CD8-positive, alpha-beta memory T cell (primary cell): ENCODE measurements around the gene SRBD1. TPM values are rescaled to one million over a fixed set of nuclear protein-coding genes. Genes with fewer than 3 reads are reported as not detected.
A peak's percentile ranks its signal among the peaks of the same experiment; 100 is the strongest.

ENCODE experiments used
- CTCF ChIA-PET: fragments of 350-600 bp; sonication (Branson Sonifier 250); formaldehyde crosslinking; loops from one replicate; lab custom pipeline; 2021; ENCODE audit warnings: antibody characterized with exemption; lab: Charles Lee
- POLR2A ChIA-PET: fragments of 350-600 bp; sonication (Branson Sonifier 250); formaldehyde crosslinking; loops from one replicate; lab custom pipeline; 2021; ENCODE audit warnings: antibody characterized with exemption; lab: Charles Lee
- DNase-seq, 5 donors: peaks; one replicate each; pipeline versions ENCODE4 v3.0.0 to v3.0.0-alpha.2; 2020 to 2022; ENCODE audit warnings: mixed read lengths in 1 of 5
- H3K27ac ChIP-seq: one replicate; pipeline ENCODE4 v1.7.0; 2013; ENCODE audit warnings: low read depth, mild to moderate bottlenecking, low read length, moderate library complexity
- H3K27me3 ChIP-seq: 2 replicates; pipeline ENCODE4 v1.7.0; 2013; ENCODE audit warnings: low read length, mild to moderate bottlenecking; ENCODE audit not compliant: insufficient read depth, poor library complexity, severe bottlenecking
- H3K36me3 ChIP-seq: 2 replicates; pipeline ENCODE4 v1.7.0; 2013; ENCODE audit warnings: mild to moderate bottlenecking, low read length, moderate library complexity; ENCODE audit not compliant: insufficient read depth
- H3K4me1 ChIP-seq: 2 replicates; pipeline ENCODE4 v1.7.0; 2013; ENCODE audit warnings: mild to moderate bottlenecking, low read length, moderate library complexity; ENCODE audit not compliant: insufficient read depth
- H3K4me3 ChIP-seq: 2 replicates; pipeline ENCODE4 v1.7.0; 2013; ENCODE audit warnings: mild to moderate bottlenecking, low read length
- H3K9me3 ChIP-seq: 2 replicates; pipeline ENCODE4 v1.7.0; 2013; ENCODE audit warnings: mild to moderate bottlenecking, low read length
- H3K27ac Mint-ChIP-seq, 8 donors: one replicate each; pipeline ENCODE4 v1.8.0; 2020 to 2021; ENCODE audit warnings: mixed read lengths in 8 of 8, mild to moderate bottlenecking in 6 of 8, inconsistent platforms in 3 of 8, moderate library complexity in 3 of 8
- H3K27me3 Mint-ChIP-seq, 2 donors: one replicate each; pipeline ENCODE4 v1.8.0; 2020 to 2021; ENCODE audit warnings: mixed read lengths in 2 of 2, mild to moderate bottlenecking in 1 of 2, moderate library complexity in 1 of 2
- H3K36me3 Mint-ChIP-seq, 3 donors: one replicate each; pipeline ENCODE4 v1.8.0; 2020 to 2021; ENCODE audit warnings: mixed read lengths in 3 of 3, inconsistent platforms in 1 of 3, mild to moderate bottlenecking in 1 of 3
- H3K4me1 Mint-ChIP-seq, 3 donors: one replicate each; pipeline ENCODE4 v1.8.0; 2020 to 2021; ENCODE audit warnings: mixed read lengths in 3 of 3, inconsistent platforms in 1 of 3, mild to moderate bottlenecking in 1 of 3
- H3K4me3 Mint-ChIP-seq, 7 donors: one replicate each; pipeline ENCODE4 v1.8.0; 2020 to 2021; ENCODE audit warnings: mixed read lengths in 7 of 7, mild to moderate bottlenecking in 6 of 7, moderate library complexity in 4 of 7, inconsistent platforms in 2 of 7
- H3K9me3 Mint-ChIP-seq, 5 donors: one replicate each; pipeline ENCODE4 v1.8.0; 2020 to 2022; ENCODE audit warnings: mixed read lengths in 5 of 5, mild to moderate bottlenecking in 3 of 5, moderate library complexity in 2 of 5, inconsistent platforms in 1 of 5
- polyA plus RNA-seq: library from polyadenylated mRNA; unstranded; fragments of 300-500 nt; fragmentation: Illumina TruSeq; gene quantifications from one replicate; pipeline ENCODE4 v1.2.3, GENCODE V29; 2021
- total RNA-seq, 2 experiments: library from RNA; stranded (reverse); gene quantifications; one replicate each; pipeline ENCODE4 v1.2.3, GENCODE V29; 2021

The SRBD1 gene
- total and polyA plus RNA-seq, 3 experiments from 2014 or later = 12.7 to 18.9 (median 18.1) TPM

- H3K36me3 Mint-ChIP-seq = peaks cover 7 to 19% (median 9%) of the 10 kb centered on the region in 3 donors
- no peaks in the 10 kb centered on the region for H3K9me3 Mint-ChIP-seq
- no peaks in the 10 kb centered on the region for H3K36me3 ChIP-seq
- no peaks in the 10 kb centered on the region for H3K9me3 ChIP-seq
- no peaks in the 10 kb centered on the region for H3K4me1 ChIP-seq
- no peaks in the 10 kb centered on the region for H3K4me1 Mint-ChIP-seq
- H3K27me3 ChIP-seq = no peaks in the 10 kb centered on the region
- no peak overlapping the region for H3K4me3 ChIP-seq
- DNase-seq = no peak
- no peak overlapping the region for H3K27ac Mint-ChIP-seq
- ChIA-PET CTCF (no interaction called here), POLR2A (no interaction called here)
- H3K27me3 Mint-ChIP-seq = no peaks in the 10 kb centered on the region
- H3K27ac ChIP-seq = no peak overlapping the region
- no peak overlapping the region for H3K4me3 Mint-ChIP-seq
Measured at GRCh38 chr2:45401431-45401922, 209.6 kb downstream of the SRBD1 start.

- no peak for DNase-seq
- H3K36me3 ChIP-seq = no peaks in the 10 kb centered on the region
- H3K4me1 ChIP-seq = no peaks in the 10 kb centered on the region
- ChIA-PET POLR2A (no interaction called here), CTCF (no interaction called here)
- Mint-ChIP-seq H3K4me1 (no peaks in the 10 kb centered on the region), H3K36me3 (peaks cover 9 to 25% (median 13%) of the 10 kb centered on the region in 3 donors), H3K4me3 (no peak overlapping the region), H3K27me3 (no peaks in the 10 kb centered on the region), H3K27ac (peak overlapping the region in 1 of 8 donors; percentile 17), H3K9me3 (no peaks in the 10 kb centered on the region)
- H3K27ac ChIP-seq = no peak overlapping the region
- H3K9me3 ChIP-seq = no peaks in the 10 kb centered on the region
- H3K27me3 ChIP-seq = no peaks in the 10 kb centered on the region
- no peak overlapping the region for H3K4me3 ChIP-seq
Measured at GRCh38 chr2:45399040-45399784, 211.9 kb downstream of the SRBD1 start.

GRCh38 chr2:45397292-45397691, 213.8 kb downstream of the SRBD1 start:
- CTCF ChIA-PET = no interaction called here

GRCh38 chr2:45396671-45397070, 214.4 kb downstream of the SRBD1 start:
- Histone ChIP-seq H3K27ac (no peak overlapping the region), H3K36me3 (peaks cover 9% of the 10 kb centered on the region), H3K9me3 (no peaks in the 10 kb centered on the region), H3K4me1 (no peaks in the 10 kb centered on the region), H3K4me3 (no peak overlapping the region), H3K27me3 (no peaks in the 10 kb centered on the region)
- H3K27ac Mint-ChIP-seq = no peak overlapping the region
- H3K27me3 Mint-ChIP-seq = no peaks in the 10 kb centered on the region
- peaks cover 18 to 33% (median 22%) of the 10 kb centered on the region in 3 donors for H3K36me3 Mint-ChIP-seq
- ChIA-PET CTCF (no interaction called here), POLR2A (no interaction called here)
- no peak for DNase-seq
- no peaks in the 10 kb centered on the region for H3K4me1 Mint-ChIP-seq
- no peaks in the 10 kb centered on the region for H3K9me3 Mint-ChIP-seq
- no peak overlapping the region for H3K4me3 Mint-ChIP-seq

More at GRCh38 chr2:45397292-45397691, 213.8 kb downstream of the SRBD1 start:
- H3K4me1 Mint-ChIP-seq = no peaks in the 10 kb centered on the region
- no peak overlapping the region for H3K4me3 Mint-ChIP-seq
- H3K4me3 ChIP-seq = no peak overlapping the region
- no peaks in the 10 kb centered on the region for H3K27me3 Mint-ChIP-seq
- H3K9me3 Mint-ChIP-seq = no peaks in the 10 kb centered on the region
- H3K36me3 Mint-ChIP-seq = peaks cover 16 to 33% (median 22%) of the 10 kb centered on the region in 3 donors
- no peak for DNase-seq
- no peaks in the 10 kb centered on the region for H3K9me3 ChIP-seq
- peaks cover 7% of the 10 kb centered on the region for H3K36me3 ChIP-seq
- no peaks in the 10 kb centered on the region for H3K4me1 ChIP-seq
- POLR2A ChIA-PET = no interaction called here
- H3K27me3 ChIP-seq = no peaks in the 10 kb centered on the region
- no peak overlapping the region for H3K27ac ChIP-seq
- no peak overlapping the region for H3K27ac Mint-ChIP-seq

- Mint-ChIP-seq H3K27ac (peak overlapping the region in 1 of 8 donors; percentile 43), H3K4me1 (no peaks in the 10 kb centered on the region), H3K27me3 (no peaks in the 10 kb centered on the region), H3K9me3 (no peaks in the 10 kb centered on the region), H3K4me3 (no peak overlapping the region), H3K36me3 (peaks cover 18 to 42% (median 31%) of the 10 kb centered on the region in 3 donors)
- no peaks in the 10 kb centered on the region for H3K9me3 ChIP-seq
- H3K36me3 ChIP-seq = peaks cover 10% of the 10 kb centered on the region
- no peak overlapping the region for H3K27ac ChIP-seq
- POLR2A ChIA-PET = no interaction called here
- no peaks in the 10 kb centered on the region for H3K4me1 ChIP-seq
- no peak for DNase-seq
- no peaks in the 10 kb centered on the region for H3K27me3 ChIP-seq
- H3K4me3 ChIP-seq = no peak overlapping the region
- CTCF ChIA-PET = no interaction called here
Measured at GRCh38 chr2:45394842-45395241, 216.2 kb downstream of the SRBD1 start.

GRCh38 chr2:45394216-45394615, 216.9 kb downstream of the SRBD1 start:
- no peaks in the 10 kb centered on the region for H3K9me3 Mint-ChIP-seq
- Histone ChIP-seq H3K36me3 (peaks cover 10% of the 10 kb centered on the region), H3K4me3 (no peak overlapping the region), H3K27me3 (no peaks in the 10 kb centered on the region), H3K27ac (no peak overlapping the region), H3K4me1 (no peaks in the 10 kb centered on the region), H3K9me3 (no peaks in the 10 kb centered on the region)
- no peaks in the 10 kb centered on the region for H3K27me3 Mint-ChIP-seq
- no peak overlapping the region for H3K4me3 Mint-ChIP-seq
- POLR2A ChIA-PET = no interaction called here
- H3K27ac Mint-ChIP-seq = no peak overlapping the region
- no peak for DNase-seq
- CTCF ChIA-PET = no interaction called here
- peaks cover 22 to 48% (median 38%) of the 10 kb centered on the region in 3 donors for H3K36me3 Mint-ChIP-seq
- H3K4me1 Mint-ChIP-seq = no peaks in the 10 kb centered on the region

GRCh38 chr2:45391866-45392265, 219.2 kb downstream of the SRBD1 start:
- Histone ChIP-seq H3K4me3 (no peak overlapping the region), H3K27ac (no peak overlapping the region), H3K9me3 (no peaks in the 10 kb centered on the region), H3K36me3 (peaks cover 10% of the 10 kb centered on the region), H3K4me1 (no peaks in the 10 kb centered on the region), H3K27me3 (no peaks in the 10 kb centered on the region)
- DNase-seq = no peak
- H3K9me3 Mint-ChIP-seq = no peaks in the 10 kb centered on the region
- POLR2A ChIA-PET = no interaction called here
- H3K4me3 Mint-ChIP-seq = no peak overlapping the region
- no peaks in the 10 kb centered on the region for H3K27me3 Mint-ChIP-seq
- CTCF ChIA-PET = no interaction called here
- peaks cover 37 to 65% (median 49%) of the 10 kb centered on the region in 3 donors for H3K36me3 Mint-ChIP-seq
- no peak overlapping the region for H3K27ac Mint-ChIP-seq
- no peaks in the 10 kb centered on the region for H3K4me1 Mint-ChIP-seq

GRCh38 chr2:45390861-45391260, 220.2 kb downstream of the SRBD1 start:
- ChIA-PET POLR2A (no interaction called here), CTCF (no interaction called here)
- H3K27me3 Mint-ChIP-seq = no peaks in the 10 kb centered on the region

More at GRCh38 chr2:45390861-45391260, 220.2 kb downstream of the SRBD1 start:
- Histone ChIP-seq H3K4me3 (no peak overlapping the region), H3K27ac (no peak overlapping the region), H3K4me1 (no peaks in the 10 kb centered on the region), H3K36me3 (peaks cover 10% of the 10 kb centered on the region), H3K27me3 (no peaks in the 10 kb centered on the region), H3K9me3 (no peaks in the 10 kb centered on the region)
- no peak overlapping the region for H3K27ac Mint-ChIP-seq
- H3K36me3 Mint-ChIP-seq = peaks cover 37 to 63% (median 49%) of the 10 kb centered on the region in 3 donors
- H3K4me1 Mint-ChIP-seq = no peaks in the 10 kb centered on the region
- H3K4me3 Mint-ChIP-seq = no peak overlapping the region
- no peak for DNase-seq
- H3K9me3 Mint-ChIP-seq = no peaks in the 10 kb centered on the region
